ENCODE measurements around the gene SRC. TPM values are rescaled to one million over a fixed set of nuclear protein-coding genes. Genes with fewer than 3 reads are reported as not detected.
A peak's percentile ranks its signal among the peaks of the same experiment; 100 is the strongest.

SRC gene
- total RNA-seq, 1 donor from 2014 or later, result 4.2 TPM

DNA sequence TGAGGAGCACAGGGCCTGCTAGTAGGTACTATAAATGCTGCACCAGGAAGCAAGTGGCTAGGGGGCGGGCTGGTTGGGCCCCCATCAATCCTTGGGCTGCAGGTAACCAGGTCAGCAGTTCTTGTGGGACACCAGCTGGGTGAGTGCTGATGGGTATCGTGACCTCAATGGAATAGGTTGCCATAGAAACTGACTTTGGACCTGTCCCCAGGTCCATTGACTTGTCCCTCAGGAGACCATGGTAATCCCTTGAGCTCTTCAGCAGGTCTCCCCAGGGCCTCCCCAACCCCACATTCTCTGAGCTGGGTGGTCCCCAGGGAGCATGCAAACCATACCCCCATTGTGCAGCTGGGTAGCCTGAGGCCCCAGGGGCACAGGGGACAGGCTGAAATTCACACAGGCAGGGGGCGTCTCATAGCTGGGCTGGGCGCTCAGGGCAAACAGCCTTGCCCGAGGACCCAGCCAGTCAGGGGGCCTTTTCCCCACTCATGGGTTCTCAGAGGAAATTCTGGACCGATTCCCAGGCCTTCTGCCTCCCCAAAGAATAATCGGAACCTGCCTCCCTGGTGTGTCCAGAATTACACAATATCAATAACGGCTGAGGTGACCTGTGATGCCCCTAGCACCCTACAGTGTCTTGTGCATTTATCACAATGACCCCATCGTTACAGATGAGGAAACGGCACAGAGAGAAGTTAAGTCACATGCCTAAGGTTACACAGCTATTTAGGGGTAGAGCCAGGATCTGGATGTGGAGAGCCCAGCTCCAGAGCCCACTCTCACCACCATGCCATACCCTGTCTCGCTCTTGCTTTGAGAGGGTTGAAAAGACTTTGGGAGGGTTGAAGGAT is 35.9 kb downstream of the SRC start:
- no peak overlapping the region for H3K27ac ChIP-seq (replicated peaks)
- intact Hi-C loops (cut with micrococcal nuclease), result loop anchor here (10.0 kb wide), 1 partner anchor 153 kb away; no protein-coding TSS in a partner anchor
- no peak for DNase-seq
- H3K27me3 ChIP-seq (ENCODE audit: low read depth), result no peaks in the 10 kb centered on the region
- peaks cover 15% of the 10 kb centered on the region for H3K4me1 ChIP-seq
- H3K9me3 ChIP-seq (replicated peaks), result no peaks in the 10 kb centered on the region
- H3K4me3 ChIP-seq, result no peak overlapping the region
- H3K36me3 ChIP-seq, result no peaks in the 10 kb centered on the region
- TF ChIP-seq, protein P1, sequence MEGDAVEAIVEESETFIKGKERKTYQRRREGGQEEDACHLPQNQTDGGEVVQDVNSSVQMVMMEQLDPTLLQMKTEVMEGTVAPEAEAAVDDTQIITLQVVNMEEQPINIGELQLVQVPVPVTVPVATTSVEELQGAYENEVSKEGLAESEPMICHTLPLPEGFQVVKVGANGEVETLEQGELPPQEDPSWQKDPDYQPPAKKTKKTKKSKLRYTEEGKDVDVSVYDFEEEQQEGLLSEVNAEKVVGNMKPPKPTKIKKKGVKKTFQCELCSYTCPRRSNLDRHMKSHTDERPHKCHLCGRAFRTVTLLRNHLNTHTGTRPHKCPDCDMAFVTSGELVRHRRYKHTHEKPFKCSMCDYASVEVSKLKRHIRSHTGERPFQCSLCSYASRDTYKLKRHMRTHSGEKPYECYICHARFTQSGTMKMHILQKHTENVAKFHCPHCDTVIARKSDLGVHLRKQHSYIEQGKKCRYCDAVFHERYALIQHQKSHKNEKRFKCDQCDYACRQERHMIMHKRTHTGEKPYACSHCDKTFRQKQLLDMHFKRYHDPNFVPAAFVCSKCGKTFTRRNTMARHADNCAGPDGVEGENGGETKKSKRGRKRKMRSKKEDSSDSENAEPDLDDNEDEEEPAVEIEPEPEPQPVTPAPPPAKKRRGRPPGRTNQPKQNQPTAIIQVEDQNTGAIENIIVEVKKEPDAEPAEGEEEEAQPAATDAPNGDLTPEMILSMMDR (IDR thresholded peaks at IDR 0.05; ENCODE audit: borderline replicate concordance), result no peak

DNA sequence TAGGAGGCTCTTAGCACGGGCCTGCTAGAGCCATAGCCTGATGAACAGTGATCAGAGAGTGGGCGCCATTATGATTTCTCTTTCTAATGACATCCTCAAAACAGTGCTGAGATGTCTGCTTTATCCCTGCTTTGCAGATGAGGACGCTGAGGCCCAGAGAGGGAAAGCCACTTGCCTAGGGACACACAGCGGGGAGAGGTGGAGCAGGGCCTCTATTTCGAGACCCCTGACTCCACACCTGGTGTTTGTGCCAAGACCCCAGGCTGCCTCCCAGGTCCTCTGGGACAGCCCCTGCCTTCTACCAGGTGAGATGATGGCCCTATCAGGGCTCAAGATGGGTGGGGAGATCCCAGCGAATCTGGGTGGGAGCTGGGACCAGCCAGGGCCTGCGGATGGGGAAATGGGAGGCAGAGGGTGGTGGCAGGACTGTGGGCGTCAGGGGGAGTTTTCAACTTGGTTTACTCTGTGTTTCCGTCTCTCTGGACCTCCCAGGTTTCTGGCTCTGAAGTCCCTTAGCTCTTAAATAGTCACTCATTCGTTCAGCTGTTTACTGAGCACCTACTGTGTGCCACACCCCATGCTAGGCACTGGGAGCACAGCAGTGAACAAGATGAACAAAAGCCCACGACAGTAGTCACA is 36.7 kb downstream of the SRC start:
- intact Hi-C loops (cut with micrococcal nuclease), result loop anchor here (10.0 kb wide), 1 partner anchor 152 kb away; no protein-coding TSS in a partner anchor
- Histone ChIP-seq H3K4me3 (no peak overlapping the region), H3K36me3 (no peaks in the 10 kb centered on the region), H3K27me3 (ENCODE audit: low read depth) (peaks cover 4% of the 10 kb centered on the region), H3K9me3 (replicated peaks) (no peaks in the 10 kb centered on the region), H3K27ac (replicated peaks) (no peak overlapping the region), H3K4me1 (peaks cover 15% of the 10 kb centered on the region)
- DNase-seq, result no peak
- TF ChIP-seq, protein P1 (IDR thresholded peaks at IDR 0.05; ENCODE audit: borderline replicate concordance), result no peak

DNA sequence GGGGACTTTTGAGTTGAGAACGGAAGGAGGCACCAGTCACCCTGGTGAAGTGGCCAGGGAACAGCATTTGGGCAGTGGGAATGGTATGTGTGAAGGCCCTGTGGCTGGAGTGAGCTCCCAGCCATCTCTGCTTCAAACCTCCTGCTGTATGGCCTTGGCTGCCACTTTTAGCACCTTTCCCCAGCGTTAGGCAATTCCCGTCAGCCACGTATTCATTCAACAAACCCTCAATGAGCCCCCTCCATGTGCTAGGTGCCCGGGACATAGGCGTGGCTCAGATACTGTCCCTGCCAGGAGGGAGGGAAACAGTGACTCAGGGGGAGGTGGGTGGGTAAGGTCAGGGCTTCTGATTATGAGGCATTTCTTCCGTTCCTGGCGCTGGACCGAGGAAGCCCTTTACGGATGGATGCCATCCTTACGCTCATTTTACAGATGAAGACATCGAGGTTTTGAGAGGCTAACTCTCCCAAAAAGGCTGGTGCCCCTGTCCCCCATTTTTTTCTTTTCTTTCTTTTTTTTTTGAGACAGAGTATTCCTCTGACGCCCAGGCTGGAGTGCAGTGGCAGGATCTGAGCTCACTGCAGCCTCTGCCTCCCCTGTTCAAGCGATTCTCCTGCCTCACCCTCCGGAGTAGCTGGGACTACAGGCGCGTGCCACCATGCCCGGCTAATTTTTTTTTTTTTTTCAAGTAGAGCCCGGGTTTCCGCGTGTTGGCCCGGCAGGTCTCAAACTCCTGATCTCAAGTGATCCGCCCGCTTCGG is 37.5 kb downstream of the SRC start:
- no peaks in the 10 kb centered on the region for H3K36me3 ChIP-seq
- H3K9me3 ChIP-seq (replicated peaks), result no peaks in the 10 kb centered on the region
- H3K27me3 ChIP-seq (ENCODE audit: low read depth), result peaks cover 4% of the 10 kb centered on the region
- TF ChIP-seq, protein P1 (IDR thresholded peaks at IDR 0.05; ENCODE audit: borderline replicate concordance), result no peak
- no peak for DNase-seq
- H3K27ac ChIP-seq (replicated peaks), result peak overlapping the region; percentile 30
- peaks cover 15% of the 10 kb centered on the region for H3K4me1 ChIP-seq
- peak overlapping the region; percentile 69 for H3K4me3 ChIP-seq
- intact Hi-C loops (cut with micrococcal nuclease), result loop anchor here (10.0 kb wide), 1 partner anchor 151 kb away; no protein-coding TSS in a partner anchor

DNA sequence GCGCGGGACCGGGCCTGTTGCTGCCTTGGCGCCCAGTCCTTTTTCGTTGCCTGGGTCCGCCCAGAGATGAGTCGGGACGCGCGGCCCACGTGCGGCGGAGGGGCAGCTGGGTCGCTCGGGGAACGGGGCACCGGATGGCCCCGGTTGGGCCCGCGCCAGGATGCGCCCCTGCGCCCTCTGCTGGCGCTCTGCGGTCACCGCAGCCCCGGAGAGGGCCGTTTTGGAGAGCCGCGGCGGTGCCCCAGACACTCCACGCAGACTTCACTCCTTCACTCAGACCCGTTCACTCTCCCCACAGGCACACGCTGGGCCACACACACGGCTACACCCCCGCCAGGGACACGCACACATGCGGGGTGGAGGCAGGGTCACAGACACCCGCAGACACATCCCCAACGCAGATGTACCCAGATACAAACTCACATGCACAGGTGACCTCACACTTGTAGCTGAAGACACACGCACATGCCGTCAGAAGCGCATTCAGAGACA is 38.8 kb downstream of the SRC start:
- TF ChIP-seq, protein P1 (IDR thresholded peaks at IDR 0.05; ENCODE audit: borderline replicate concordance), result peak; percentile 92
- peaks cover 4% of the 10 kb centered on the region for H3K27me3 ChIP-seq (ENCODE audit: low read depth)
- peak; percentile 66 for DNase-seq
- H3K4me3 ChIP-seq, result peak overlapping the region; percentile 69
- intact Hi-C loops (cut with micrococcal nuclease), result loop anchor here (5.0 to 10.0 kb wide), 2 partner anchors 107 to 150 kb away; no protein-coding TSS in a partner anchor
- peak overlapping the region; percentile 30 for H3K27ac ChIP-seq (replicated peaks)
- H3K4me1 ChIP-seq, result peaks cover 15% of the 10 kb centered on the region
- no peaks in the 10 kb centered on the region for H3K9me3 ChIP-seq (replicated peaks)
- no peaks in the 10 kb centered on the region for H3K36me3 ChIP-seq

DNA sequence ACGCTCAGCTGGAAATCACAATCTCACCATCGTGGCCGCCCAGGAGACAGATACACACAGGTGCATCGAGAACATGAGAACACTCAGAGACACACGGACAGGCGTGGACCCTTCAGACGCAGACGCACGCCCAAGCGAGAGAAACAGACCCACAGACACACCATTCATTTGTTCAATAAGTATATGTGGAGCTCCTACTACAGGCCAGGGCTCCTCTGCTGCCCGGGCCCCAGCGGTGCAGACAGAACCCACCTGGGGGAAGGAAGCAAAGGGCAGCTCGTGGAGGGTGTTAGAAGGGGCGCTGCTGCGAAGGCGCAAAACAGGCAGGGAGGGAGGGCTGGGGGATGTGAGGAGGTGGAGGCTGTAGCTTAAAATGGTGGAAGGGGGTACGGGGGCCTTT is 39.2 kb downstream of the SRC start:
- no peaks in the 10 kb centered on the region for H3K9me3 ChIP-seq (replicated peaks)
- H3K27me3 ChIP-seq (ENCODE audit: low read depth), result peaks cover 4% of the 10 kb centered on the region
- H3K27ac ChIP-seq (replicated peaks), result no peak overlapping the region
- peak overlapping the region; percentile 69 for H3K4me3 ChIP-seq
- peaks cover 15% of the 10 kb centered on the region for H3K4me1 ChIP-seq
- intact Hi-C loops (cut with micrococcal nuclease), result loop anchor here (5.0 to 10.0 kb wide), 2 partner anchors 108 to 150 kb away; no protein-coding TSS in a partner anchor
- no peak for DNase-seq
- TF ChIP-seq, protein P1 (IDR thresholded peaks at IDR 0.05; ENCODE audit: borderline replicate concordance), result no peak
- no peaks in the 10 kb centered on the region for H3K36me3 ChIP-seq

Measured in left ventricle myocardium inferior (tissue), 1 donor.